Activated T-helper 1 cell treated with anti-CD3 and anti-CD28 coated beads, Interleukin-12 subunit alpha, Interleukin-12 subunit beta, Interleukin-2, Interleukin-4 antibody, amounts not matched to agents 30 ng/mL and 10 ng/mL and 1 ng/mL, durations not matched to agents 14 hours and 24 hours and 36 hours (primary cell): ENCODE results near the gene IFNA17. TPM values are rescaled to one million over a fixed set of nuclear protein-coding genes. Genes with fewer than 3 reads are reported as not detected.
"Not testable (repeated sequence)": the region's sequence is repeated elsewhere in the genome, so short reads cannot be mapped to it uniquely, and the experiment has no call there.

Experiments
- DNase-seq: peaks from one replicate; pipeline ENCODE4 v3.0.0; 2021; ENCODE audit warnings: low spot score
- H3K27ac Mint-ChIP-seq: one replicate; pipeline ENCODE4 v1.8.0; 2021; ENCODE audit warnings: mild to moderate bottlenecking, mixed read lengths
- H3K27me3 Mint-ChIP-seq: one replicate; pipeline ENCODE4 v1.8.0; 2022; ENCODE audit warnings: mild to moderate bottlenecking, moderate library complexity, mixed read lengths; ENCODE audit not compliant: insufficient read depth
- H3K36me3 Mint-ChIP-seq: one replicate; pipeline ENCODE4 v1.8.0; 2021; ENCODE audit warnings: low read depth, mixed read lengths
- H3K4me1 Mint-ChIP-seq: one replicate; pipeline ENCODE4 v1.8.0; 2021; ENCODE audit warnings: low read depth, mixed read lengths
- H3K4me3 Mint-ChIP-seq: one replicate; pipeline ENCODE4 v1.8.0; 2021; ENCODE audit warnings: mild to moderate bottlenecking, moderate library complexity, mixed read lengths
- H3K9me3 Mint-ChIP-seq: one replicate; pipeline ENCODE4 v1.8.0; 2021; ENCODE audit warnings: mixed read lengths
- intact Hi-C: fragments of 100-400 bp; cut with micrococcal nuclease; formaldehyde crosslinking; loops from one replicate; pipeline ENCODE4 v1.15.1; 2024
- total RNA-seq: library from RNA; stranded (reverse); gene quantifications from 2 replicates; pipeline ENCODE4 v1.2.3, GENCODE V29; 2022

IFNA17 gene
- total RNA-seq, 1 donor from 2014 or later, result not detected

DNA sequence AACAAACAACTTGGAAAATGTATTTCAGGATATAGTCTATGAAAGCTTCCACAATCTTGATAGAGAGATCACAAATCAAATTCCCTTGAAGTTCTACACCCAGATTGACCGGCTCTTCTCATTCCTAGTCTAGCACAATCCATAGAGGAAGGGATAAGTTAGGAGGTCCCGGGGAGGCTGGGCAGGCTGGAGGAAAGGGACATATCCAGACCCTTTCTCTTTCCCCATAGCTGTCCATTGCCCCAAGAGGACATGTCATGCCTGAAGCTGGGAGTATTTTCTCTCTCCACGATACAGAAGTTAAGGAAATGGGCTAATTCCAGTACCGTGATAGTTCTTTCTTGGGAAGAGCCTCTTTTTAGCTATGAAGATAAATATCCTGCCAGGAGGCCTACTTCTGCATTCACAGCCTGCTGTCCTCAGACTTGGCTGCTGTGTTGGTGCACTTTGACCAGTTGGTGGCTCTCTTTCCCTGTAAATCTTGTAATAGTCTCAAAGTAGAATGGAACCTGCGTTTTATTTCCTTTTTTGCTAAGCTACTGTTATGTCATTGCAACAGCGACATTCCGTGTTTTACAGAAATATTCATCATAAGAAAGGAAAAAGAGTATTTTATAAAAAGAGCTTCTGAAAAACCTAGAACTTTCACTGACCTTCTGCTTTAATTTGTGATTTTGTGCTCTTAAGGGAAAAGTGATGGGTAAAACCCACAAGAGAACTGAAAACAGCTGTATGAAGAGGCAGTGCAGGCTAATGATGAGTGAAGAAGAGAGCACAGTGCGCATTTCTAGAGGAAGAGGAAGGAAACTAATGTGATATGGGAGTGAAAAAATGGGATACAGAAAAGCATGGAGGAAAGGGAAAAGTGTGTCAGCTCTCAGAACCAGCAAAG, 7.7 kb upstream of the IFNA17 start:
- H3K9me3 Mint-ChIP-seq, H3K4me3 Mint-ChIP-seq, H3K36me3 Mint-ChIP-seq, H3K27ac Mint-ChIP-seq, H3K4me1 Mint-ChIP-seq, DNase-seq: not testable (repeated sequence)
- intact Hi-C loops, result loop anchor here (1.0 to 2.0 kb wide), 3 partner anchors 161 to 554 kb away; no protein-coding TSS in a partner anchor
- H3K27me3 Mint-ChIP-seq, result peaks cover 12% of the 10 kb centered on the region

DNA sequence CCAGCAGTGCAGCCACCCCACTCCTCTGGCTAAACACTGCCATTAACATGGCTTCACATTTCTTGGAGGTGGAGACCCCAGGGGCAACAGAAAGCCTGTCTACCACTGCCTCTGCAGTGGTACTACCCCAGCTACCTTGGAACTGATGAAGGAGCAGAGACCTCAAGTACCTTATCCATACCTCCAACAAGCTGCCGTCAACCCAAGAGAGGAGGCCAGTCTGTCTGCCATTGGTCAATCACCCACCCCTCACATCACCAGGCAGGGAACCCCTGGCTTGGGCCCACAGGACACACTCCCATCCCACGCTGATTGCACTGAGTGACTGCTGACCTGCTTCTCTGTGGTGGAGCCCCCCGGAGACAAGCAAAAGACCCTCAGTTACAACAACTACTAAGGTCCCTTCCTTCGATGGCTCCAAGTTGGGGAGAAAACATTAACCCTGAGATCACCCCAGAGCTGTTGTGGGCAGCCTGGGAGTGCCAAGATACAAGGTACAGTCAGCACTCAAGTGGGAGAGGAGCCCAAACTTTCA, 6.2 kb upstream of the IFNA17 start:
- intact Hi-C loops, result loop anchor here (2.0 kb wide), 2 partner anchors 163 to 221 kb away; no protein-coding TSS in a partner anchor

GRCh38 chr9:21233258-21233657, 5.2 kb upstream of the IFNA17 start:
- no peak for DNase-seq
- Mint-ChIP-seq H3K9me3 (no peaks in the 10 kb centered on the region), H3K27ac (no peak overlapping the region), H3K36me3 (no peaks in the 10 kb centered on the region), H3K4me3 (no peak overlapping the region), H3K4me1 (no peaks in the 10 kb centered on the region), H3K27me3 (peaks cover 12% of the 10 kb centered on the region)
- intact Hi-C loops, result no loop called here

More for the DNA sequence above, 6.2 kb upstream of the IFNA17 start:
- H3K9me3 Mint-ChIP-seq, result no peaks in the 10 kb centered on the region
- no peak overlapping the region for H3K4me3 Mint-ChIP-seq
- H3K27me3 Mint-ChIP-seq, result peaks cover 16% of the 10 kb centered on the region
- H3K27ac Mint-ChIP-seq, result no peak overlapping the region
- H3K4me1 Mint-ChIP-seq, result no peaks in the 10 kb centered on the region
- no peaks in the 10 kb centered on the region for H3K36me3 Mint-ChIP-seq
- DNase-seq, result no peak

DNA sequence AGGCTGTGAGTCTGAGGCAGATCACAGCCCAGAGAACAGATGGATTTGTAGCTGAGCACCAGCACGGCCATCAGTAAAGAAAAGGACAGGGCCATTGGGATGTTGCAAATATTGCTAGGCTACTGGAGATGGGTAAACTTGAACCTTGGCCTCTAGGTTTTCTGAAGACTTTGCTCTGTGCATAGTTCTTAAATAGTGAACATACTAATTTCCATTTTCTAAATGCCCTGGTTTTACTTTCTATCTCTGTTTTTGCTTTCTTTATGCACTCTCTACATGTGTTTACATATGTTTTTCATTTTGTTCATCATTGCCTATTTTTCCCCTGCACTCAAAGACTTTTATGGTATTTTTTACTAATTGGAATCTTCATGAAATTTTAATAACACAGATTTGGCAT, 10.8 kb downstream of the IFNA17 start, which contains the start of gene IFNA16:
Gene IFNA16, minus strand, starts transcription at position 101 of the 400 bp plus-strand sequence. Its CDS starts 6 bp downstream, at position 95.
- H3K27me3 Mint-ChIP-seq, result peaks cover 33% of the 10 kb centered on the region
- H3K4me3 Mint-ChIP-seq, H3K9me3 Mint-ChIP-seq, intact Hi-C loops, H3K36me3 Mint-ChIP-seq, H3K4me1 Mint-ChIP-seq, DNase-seq, H3K27ac Mint-ChIP-seq: not testable (repeated sequence)

DNA sequence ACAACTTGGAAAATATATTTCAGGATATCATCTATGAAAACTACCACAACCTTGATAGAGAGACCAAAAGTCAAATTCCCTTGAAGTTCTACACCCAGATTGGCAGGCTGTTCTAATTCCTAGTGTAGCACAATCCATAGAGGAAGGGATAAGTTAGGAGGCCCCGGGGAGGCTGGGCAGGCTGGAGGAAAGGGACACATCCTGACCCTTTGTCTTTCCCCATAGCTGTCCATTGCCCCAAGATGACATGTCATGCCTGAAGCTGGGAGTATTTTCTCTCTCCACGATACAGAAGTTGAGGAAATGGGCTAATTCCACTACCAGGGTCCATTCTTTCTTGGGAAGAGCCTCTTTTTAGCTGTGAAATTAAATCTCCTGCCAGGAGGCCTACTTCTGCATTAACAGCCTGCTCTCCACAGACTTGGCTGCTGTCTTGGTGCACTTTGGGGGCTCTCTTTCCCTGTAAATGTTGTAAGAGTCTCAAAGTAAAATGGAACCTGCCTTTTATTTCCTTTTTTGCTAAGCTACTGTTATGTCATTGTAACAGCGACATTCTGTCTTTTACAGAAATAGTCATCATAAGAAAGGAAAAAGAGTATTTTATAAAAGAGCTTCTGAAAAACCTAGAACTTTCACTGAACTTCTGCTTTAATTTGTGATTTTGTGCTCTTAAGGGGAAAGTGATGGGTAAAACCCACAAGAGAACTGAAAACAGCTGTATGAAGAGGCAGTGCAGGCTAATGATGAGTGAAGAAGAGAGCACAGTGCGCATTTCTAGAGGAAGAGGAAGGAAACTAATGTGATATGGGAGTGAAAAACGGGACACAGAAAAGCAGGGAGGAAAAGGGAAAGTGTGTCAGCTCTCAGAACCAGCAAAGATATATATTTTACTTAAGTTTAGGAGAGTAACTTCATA, 14.4 kb downstream of the IFNA17 start:
- H3K36me3 Mint-ChIP-seq, H3K27ac Mint-ChIP-seq, H3K4me1 Mint-ChIP-seq, intact Hi-C loops, DNase-seq, H3K4me3 Mint-ChIP-seq, H3K9me3 Mint-ChIP-seq: not testable (repeated sequence)
- peaks cover 30% of the 10 kb centered on the region for H3K27me3 Mint-ChIP-seq

- H3K27ac Mint-ChIP-seq, H3K4me3 Mint-ChIP-seq, H3K9me3 Mint-ChIP-seq, intact Hi-C loops, H3K4me1 Mint-ChIP-seq, DNase-seq, H3K36me3 Mint-ChIP-seq: not testable (repeated sequence)
- H3K27me3 Mint-ChIP-seq, result peaks cover 20% of the 10 kb centered on the region
Observed at GRCh38 chr9:21212160-21212559, 15.9 kb downstream of the IFNA17 start.

- H3K27me3 Mint-ChIP-seq, result peaks cover 15% of the 10 kb centered on the region
- H3K27ac Mint-ChIP-seq, H3K9me3 Mint-ChIP-seq, H3K4me3 Mint-ChIP-seq, intact Hi-C loops, H3K36me3 Mint-ChIP-seq, DNase-seq, H3K4me1 Mint-ChIP-seq: not testable (repeated sequence)
Observed at GRCh38 chr9:21210782-21211181, 17.2 kb downstream of the IFNA17 start.

DNA sequence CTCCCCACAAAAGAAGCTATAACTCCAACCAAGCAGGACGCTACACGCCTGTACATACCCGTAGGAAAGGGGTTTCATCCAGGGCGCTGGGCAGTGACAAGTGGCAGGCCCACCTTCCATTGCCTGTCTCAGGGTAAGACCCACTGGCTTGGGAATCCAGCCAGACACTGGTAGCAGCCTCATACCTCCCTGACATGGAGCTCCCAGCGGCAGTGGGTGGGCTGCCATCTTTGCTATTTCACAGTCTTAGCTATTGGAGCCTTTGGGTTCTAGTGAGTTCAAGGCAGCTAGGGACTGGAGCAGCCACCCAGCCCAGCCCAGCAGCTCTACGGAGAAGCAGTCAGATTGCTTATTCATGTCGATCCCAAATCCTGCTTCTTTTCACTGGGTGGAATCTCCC, 17.7 kb downstream of the IFNA17 start:
- intact Hi-C loops, result no loop called here

DNA sequence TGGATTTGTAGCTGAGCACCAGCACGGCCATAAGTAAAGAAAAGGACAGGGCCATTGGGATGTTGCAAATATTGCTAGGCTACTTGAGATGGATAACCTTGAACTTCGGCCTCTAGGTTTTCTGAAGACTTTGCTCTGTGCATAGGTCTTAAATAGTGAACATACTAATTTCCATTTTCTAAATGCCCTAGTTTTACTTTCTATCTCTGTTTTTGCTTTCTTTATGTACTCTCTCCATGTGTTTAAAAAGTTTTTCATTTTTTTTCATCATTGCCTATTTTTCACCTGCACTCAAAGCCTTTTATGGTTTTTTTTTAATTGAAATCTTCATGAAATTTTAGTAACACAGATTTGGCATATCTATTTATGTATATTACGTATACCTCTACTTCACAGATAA, 21.0 kb downstream of the IFNA17 start, which contains the start of gene IFNA10:
Gene IFNA10, minus strand, starts transcription at position 101 of the 400 bp plus-strand sequence. Its CDS starts 46 bp downstream, at position 55.
- H3K27ac Mint-ChIP-seq, H3K36me3 Mint-ChIP-seq, H3K4me3 Mint-ChIP-seq, DNase-seq, intact Hi-C loops, H3K4me1 Mint-ChIP-seq, H3K9me3 Mint-ChIP-seq: not testable (repeated sequence)
- peaks cover 20% of the 10 kb centered on the region for H3K27me3 Mint-ChIP-seq

More for the DNA sequence above, 17.7 kb downstream of the IFNA17 start:
- Mint-ChIP-seq H3K36me3 (no peaks in the 10 kb centered on the region), H3K27ac (no peak overlapping the region), H3K4me3 (no peak overlapping the region), H3K4me1 (no peaks in the 10 kb centered on the region), H3K9me3 (no peaks in the 10 kb centered on the region), H3K27me3 (peaks cover 15% of the 10 kb centered on the region)
- no peak for DNase-seq

GRCh38 chr9:21205204-21205603, 22.8 kb downstream of the IFNA17 start:
- H3K4me1 Mint-ChIP-seq, result no peaks in the 10 kb centered on the region
- no peak overlapping the region for H3K27ac Mint-ChIP-seq
- DNase-seq, result no peak
- intact Hi-C loops, result no loop called here
- H3K9me3 Mint-ChIP-seq, result no peaks in the 10 kb centered on the region
- H3K4me3 Mint-ChIP-seq, result no peak overlapping the region
- H3K36me3 Mint-ChIP-seq, result peaks cover 1% of the 10 kb centered on the region
- peaks cover 25% of the 10 kb centered on the region for H3K27me3 Mint-ChIP-seq

- H3K36me3 Mint-ChIP-seq, H3K4me1 Mint-ChIP-seq, H3K27ac Mint-ChIP-seq, H3K4me3 Mint-ChIP-seq, DNase-seq, H3K9me3 Mint-ChIP-seq, intact Hi-C loops: not testable (repeated sequence)
- H3K27me3 Mint-ChIP-seq, result peaks cover 28% of the 10 kb centered on the region
Observed at GRCh38 chr9:21202105-21202504, 25.9 kb downstream of the IFNA17 start, which contains the start of gene IFNA7. Gene IFNA7, minus strand, starts transcription at chr9:21202205. Its CDS starts 40 bp downstream, at chr9:21202165.
